DOHH2 (cell line): Measurements from ENCODE around the gene ABCG1.

ENCODE experiments used
- H3F3A ChIP-seq: fragments of 200-600 bp; sonication (generic), shearing (Covaris generic); 2 replicates; pipeline ENCODE4 v1.6.0; 2016; ENCODE audit warnings: antibody characterized with exemption, mild to moderate bottlenecking; ENCODE audit not compliant: control insufficient read depth, insufficient read depth
- H3K27ac ChIP-seq: fragments of 200-600 bp; sonication (generic); 2 replicates; pipeline ENCODE4 v1.5.1; 2014; ENCODE audit warnings: low read depth, mild to moderate bottlenecking, low read length, moderate library complexity
- H3K27me3 ChIP-seq: fragments of 200-600 bp; sonication (generic); 2 replicates; pipeline ENCODE4 v1.6.1; 2014; ENCODE audit warnings: mild to moderate bottlenecking, low read length, mixed read lengths; ENCODE audit not compliant: control insufficient read depth
- H3K36me3 ChIP-seq: fragments of 200-600 bp; sonication (generic); 2 replicates; pipeline ENCODE4 v1.6.1; 2014; ENCODE audit warnings: mild to moderate bottlenecking, low read length, moderate library complexity, mixed read lengths; ENCODE audit not compliant: control insufficient read depth
- H3K4me1 ChIP-seq: fragments of 200-600 bp; sonication (generic); 2 replicates; pipeline ENCODE4 v1.6.1; 2014; ENCODE audit warnings: mild to moderate bottlenecking, low read length, mixed read lengths; ENCODE audit not compliant: control insufficient read depth
- H3K4me2 ChIP-seq: fragments of 200-600 bp; sonication (generic); 2 replicates; pipeline ENCODE4 v1.6.0; 2014; ENCODE audit warnings: mild to moderate bottlenecking, low read length, moderate library complexity
- H3K4me3 ChIP-seq: fragments of 200-600 bp; sonication (generic); 2 replicates; pipeline ENCODE4 v1.5.1; 2014; ENCODE audit warnings: mild to moderate bottlenecking, low read length, mixed read lengths
- H3K79me2 ChIP-seq: fragments of 200-600 bp; sonication (generic); 2 replicates; pipeline ENCODE4 v1.6.1; 2014; ENCODE audit warnings: mild to moderate bottlenecking, low read length, mixed read lengths; ENCODE audit not compliant: control insufficient read depth
- H3K9me2 ChIP-seq: fragments of 200-600 bp; sonication (generic); replicated peaks from 2 replicates; pipeline ENCODE4 v1.6.1; 2014; ENCODE audit warnings: mild to moderate bottlenecking, low read length, mixed read lengths; ENCODE audit not compliant: control insufficient read depth
- H3K9me3 ChIP-seq: fragments of 200-600 bp; sonication (generic); 2 replicates; pipeline ENCODE4 v1.6.1; 2014; ENCODE audit warnings: antibody characterized with exemption, low read length, mixed read lengths; ENCODE audit not compliant: control insufficient read depth, insufficient read depth
- H4K20me1 ChIP-seq: fragments of 200-600 bp; sonication (generic); 2 replicates; pipeline ENCODE4 v1.6.0; 2014; ENCODE audit warnings: low read depth, mild to moderate bottlenecking, antibody characterized with exemption, low read length, moderate library complexity; ENCODE audit not compliant: control insufficient read depth, insufficient read depth
- EZH2phosphoT487 ChIP-seq: fragments of 200-600 bp; sonication (generic); IDR thresholded peaks from 2 replicates; pipeline ENCODE4 v1.6.1; 2017; ENCODE audit warnings: borderline replicate concordance, mild to moderate bottlenecking, antibody characterized with exemption, low read length, moderate library complexity, mixed read lengths
- TF ChIP-seq, protein P1 (sequence below): fragments of 200-600 bp; sonication (generic); IDR thresholded peaks from one replicate; pipeline ENCODE4 v1.5.1; 2014; ENCODE audit warnings: antibody characterized with exemption, mild to moderate bottlenecking, low read depth, low read length; ENCODE audit not compliant: poor library complexity, severe bottlenecking

ABCG1 gene

DNA sequence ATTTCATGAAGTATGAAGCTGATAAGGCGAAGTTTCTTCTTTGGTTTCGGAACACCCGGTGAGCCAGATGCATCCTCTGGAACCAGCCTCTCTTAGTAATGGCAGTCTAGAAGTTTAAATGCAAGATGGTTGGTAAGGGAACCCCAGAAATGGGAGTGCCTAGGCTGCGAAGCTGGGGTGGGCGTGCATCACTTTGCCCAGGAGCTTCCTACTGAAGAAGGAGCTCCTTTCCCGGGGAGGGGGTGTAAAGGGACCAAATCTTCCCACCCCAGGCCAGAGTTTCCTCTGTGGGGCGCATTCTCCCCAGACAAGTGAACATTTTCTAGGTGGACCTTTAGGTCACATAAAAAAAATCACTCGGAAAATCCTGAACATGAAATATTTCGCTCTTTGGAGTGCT lies 127.5 kb downstream of the ABCG1 start:
- no peaks in the 10 kb centered on the region for H3K9me2 ChIP-seq

More for the DNA sequence above, 127.5 kb downstream of the ABCG1 start:
- no peaks in the 10 kb centered on the region; the same call in 1 of the 2 replicates for H3K27me3 ChIP-seq
- H3K36me3 ChIP-seq, result no peaks in the 10 kb centered on the region
- no peaks in the 10 kb centered on the region for H3F3A ChIP-seq
- no peak for TF ChIP-seq EZH2phosphoT487
- TF ChIP-seq, protein P1, sequence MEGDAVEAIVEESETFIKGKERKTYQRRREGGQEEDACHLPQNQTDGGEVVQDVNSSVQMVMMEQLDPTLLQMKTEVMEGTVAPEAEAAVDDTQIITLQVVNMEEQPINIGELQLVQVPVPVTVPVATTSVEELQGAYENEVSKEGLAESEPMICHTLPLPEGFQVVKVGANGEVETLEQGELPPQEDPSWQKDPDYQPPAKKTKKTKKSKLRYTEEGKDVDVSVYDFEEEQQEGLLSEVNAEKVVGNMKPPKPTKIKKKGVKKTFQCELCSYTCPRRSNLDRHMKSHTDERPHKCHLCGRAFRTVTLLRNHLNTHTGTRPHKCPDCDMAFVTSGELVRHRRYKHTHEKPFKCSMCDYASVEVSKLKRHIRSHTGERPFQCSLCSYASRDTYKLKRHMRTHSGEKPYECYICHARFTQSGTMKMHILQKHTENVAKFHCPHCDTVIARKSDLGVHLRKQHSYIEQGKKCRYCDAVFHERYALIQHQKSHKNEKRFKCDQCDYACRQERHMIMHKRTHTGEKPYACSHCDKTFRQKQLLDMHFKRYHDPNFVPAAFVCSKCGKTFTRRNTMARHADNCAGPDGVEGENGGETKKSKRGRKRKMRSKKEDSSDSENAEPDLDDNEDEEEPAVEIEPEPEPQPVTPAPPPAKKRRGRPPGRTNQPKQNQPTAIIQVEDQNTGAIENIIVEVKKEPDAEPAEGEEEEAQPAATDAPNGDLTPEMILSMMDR, result no peak
- no peak overlapping the region for H3K4me3 ChIP-seq
- H3K4me2 ChIP-seq, result no peak overlapping the region
- H3K27ac ChIP-seq, result no peak overlapping the region
- H3K9me3 ChIP-seq, result no peaks in the 10 kb centered on the region
- H3K79me2 ChIP-seq, result no peaks in the 10 kb centered on the region
- H4K20me1 ChIP-seq, result no peaks in the 10 kb centered on the region
- H3K4me1 ChIP-seq, result no peaks in the 10 kb centered on the region
